C4-2B (cell line): ENCODE results near the gene PRR23E.

Experiments
- ZFX ChIP-seq: fragments of 450-650 bp; IDR thresholded peaks from 2 replicates; pipeline ENCODE4 v1.6.1; 2017
- TF ChIP-seq, protein P1 (sequence below): fragments of 450-650 bp; conservative IDR thresholded peaks from 2 replicates; pipeline ENCODE4 v1.5.1; 2017; ENCODE audit warnings: mild to moderate bottlenecking

DNA sequence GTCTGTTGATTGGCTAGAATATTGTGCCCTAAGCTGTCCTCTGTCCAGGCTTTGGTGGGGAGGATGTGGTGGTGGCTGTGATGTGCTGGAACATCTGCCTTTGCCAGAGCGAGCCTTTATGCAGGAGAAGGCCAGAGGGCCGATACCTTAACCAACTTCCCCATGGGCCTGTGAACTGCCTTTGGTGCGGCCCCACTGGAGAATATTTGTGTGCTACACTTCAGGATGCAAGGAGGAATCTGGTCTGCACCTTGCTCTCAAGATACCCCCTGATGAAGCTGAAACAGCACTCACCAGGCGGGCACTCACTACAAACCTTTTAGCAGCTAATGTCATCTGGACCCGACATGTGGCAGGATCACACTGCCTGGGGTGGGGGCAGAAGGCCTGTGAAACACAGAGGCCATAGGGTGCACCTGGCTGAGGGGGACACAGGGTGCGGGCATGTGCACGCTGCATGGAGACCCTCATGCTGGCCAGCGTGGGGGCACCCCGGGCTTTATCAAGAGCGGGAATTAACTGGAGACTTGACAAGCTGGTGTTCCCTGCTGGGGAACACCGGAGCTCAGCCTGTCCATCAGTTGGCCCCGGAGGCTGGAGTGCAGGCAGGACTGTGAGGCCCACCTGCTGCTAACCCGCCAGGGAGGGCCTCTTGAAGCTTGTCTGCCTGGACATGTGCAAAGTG is 16.4 kb downstream of the PRR23E start:
- TF ChIP-seq, protein P1, sequence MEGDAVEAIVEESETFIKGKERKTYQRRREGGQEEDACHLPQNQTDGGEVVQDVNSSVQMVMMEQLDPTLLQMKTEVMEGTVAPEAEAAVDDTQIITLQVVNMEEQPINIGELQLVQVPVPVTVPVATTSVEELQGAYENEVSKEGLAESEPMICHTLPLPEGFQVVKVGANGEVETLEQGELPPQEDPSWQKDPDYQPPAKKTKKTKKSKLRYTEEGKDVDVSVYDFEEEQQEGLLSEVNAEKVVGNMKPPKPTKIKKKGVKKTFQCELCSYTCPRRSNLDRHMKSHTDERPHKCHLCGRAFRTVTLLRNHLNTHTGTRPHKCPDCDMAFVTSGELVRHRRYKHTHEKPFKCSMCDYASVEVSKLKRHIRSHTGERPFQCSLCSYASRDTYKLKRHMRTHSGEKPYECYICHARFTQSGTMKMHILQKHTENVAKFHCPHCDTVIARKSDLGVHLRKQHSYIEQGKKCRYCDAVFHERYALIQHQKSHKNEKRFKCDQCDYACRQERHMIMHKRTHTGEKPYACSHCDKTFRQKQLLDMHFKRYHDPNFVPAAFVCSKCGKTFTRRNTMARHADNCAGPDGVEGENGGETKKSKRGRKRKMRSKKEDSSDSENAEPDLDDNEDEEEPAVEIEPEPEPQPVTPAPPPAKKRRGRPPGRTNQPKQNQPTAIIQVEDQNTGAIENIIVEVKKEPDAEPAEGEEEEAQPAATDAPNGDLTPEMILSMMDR = no peak
- no peak for TF ChIP-seq ZFX
